Measurements from ENCODE around the gene SOWAHD.
"Not testable (repeated sequence)": the region's sequence is repeated elsewhere in the genome, so short reads cannot be mapped to it uniquely, and the experiment has no call there.

Gene SOWAHD, protein sequence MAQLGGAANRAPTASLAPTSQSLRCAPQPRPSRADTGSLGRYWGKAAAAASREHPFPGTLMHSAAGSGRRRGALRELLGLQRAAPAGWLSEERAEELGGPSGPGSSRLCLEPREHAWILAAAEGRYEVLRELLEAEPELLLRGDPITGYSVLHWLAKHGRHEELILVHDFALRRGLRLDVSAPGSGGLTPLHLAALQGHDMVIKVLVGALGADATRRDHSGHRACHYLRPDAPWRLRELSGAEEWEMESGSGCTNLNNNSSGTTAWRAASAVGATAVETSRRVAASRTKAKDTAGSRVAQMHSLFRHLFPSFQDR

DNA sequence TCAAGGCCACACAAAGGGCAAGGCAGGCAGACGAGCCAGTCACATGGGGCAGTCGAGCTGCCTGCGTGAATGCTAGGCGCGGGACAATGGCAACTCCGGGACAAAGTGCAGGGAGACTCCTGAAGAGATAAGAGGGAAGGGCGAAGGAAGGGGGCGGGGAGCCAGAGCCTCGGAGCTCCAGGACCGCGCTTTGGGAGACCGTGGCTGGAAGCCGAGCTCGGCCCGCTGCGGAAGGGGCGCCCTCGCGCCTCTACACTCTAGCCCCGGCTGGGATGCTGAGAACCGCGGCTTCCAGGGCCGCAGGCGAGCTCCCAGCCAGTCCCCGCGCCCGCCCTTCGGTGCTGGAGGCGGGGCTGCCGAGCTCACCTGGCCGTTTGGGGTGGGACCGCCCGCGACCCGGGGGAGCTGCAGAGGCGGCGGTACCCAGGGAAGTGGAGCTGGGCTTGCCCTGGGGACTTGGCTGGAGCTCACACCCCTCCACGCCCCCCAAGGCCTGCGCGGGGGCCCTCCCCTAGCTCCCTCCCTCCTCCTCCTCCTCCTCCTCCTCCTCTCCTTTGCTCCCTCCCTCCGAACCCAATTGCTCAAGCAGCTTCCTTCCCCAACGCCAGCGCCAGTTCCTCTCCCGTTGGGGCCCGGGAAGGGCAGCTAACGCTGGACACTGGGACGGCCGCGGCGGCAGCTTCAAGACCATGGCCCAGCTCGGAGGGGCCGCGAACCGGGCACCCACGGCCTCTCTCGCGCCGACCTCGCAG, at the start of gene SOWAHD:
Gene SOWAHD, plus strand, starts transcription at position 610 of the 752 bp plus-strand sequence. Its CDS starts 80 bp downstream, at position 690.
- no peak for DNase-seq

DNA sequence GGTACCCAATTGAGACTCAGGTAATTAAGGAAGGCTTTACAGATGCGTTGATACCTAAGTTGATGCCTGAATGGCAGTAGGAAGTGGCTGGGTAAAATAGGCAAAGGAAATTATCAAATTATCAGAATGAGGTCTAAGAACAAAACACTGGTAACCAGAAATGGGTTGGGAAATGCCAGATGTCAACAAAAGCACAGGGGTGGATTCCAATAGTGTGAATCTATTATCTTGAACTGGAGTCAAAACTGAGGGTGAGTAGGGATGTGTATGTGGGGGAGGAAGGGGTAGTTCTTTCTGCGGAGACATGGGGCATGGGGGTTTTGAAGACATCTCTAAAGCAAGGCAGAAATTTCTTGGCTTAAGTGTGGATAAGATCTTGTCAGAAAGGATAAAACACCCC, 49.5 kb upstream of the SOWAHD start:
- no peak for DNase-seq

DNA sequence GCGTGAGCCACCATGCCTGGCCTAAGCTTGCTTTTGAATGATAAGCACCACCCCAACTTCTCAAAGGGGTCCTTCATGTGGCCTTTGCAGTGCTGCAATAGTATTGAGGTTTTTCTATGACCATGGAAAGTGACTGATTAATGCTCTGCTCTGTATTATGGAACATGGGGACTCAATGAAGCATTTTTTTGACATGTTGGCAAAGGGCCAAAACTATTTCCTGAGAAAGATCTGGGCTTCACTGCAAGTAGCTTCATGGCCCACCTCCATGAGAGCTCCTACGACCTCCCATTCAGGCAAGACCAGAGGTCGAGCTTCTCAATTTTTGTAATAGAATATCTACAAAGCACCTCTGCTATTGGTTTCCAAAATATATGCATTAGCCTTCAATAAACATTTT, 48.8 kb upstream of the SOWAHD start:
- no peak for DNase-seq

DNA sequence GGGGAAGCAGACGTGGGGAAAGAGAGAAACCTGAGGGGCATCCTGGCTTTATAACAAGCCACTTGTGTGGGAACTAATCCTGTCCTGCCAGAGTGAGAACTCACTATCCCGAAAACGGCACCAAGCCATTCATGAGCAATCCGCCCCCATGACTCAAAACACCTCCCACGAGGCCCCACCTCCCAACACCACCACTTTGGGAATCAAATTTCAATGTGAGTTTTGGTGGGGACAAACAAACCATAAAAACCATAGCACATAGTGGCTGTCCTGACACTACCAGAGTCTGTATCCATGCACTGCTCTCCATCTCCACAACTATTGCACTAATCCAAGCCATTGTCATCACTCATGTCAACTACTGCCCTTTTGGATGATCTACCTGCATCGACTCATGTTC, 36.9 kb upstream of the SOWAHD start:
- DNase-seq: no peak

DNA sequence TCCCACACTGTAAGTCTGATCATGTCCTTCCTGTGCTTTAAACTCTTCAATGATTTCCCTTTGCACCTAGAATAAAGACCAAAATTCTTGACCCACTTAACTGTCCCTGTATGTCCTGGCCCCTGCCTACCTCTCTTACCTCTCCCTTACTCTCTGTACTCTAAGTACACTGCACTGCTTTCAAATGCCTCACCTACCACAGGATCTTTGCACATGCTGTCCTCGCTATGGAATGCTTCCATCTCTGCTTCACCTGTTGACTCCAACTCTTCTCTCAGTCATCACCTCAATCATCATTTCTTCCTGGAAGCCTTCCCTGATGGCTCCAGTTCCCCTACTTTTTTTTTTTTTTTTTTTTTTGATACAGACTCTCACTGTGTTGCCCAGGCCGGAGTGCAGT, 36.5 kb upstream of the SOWAHD start:
- DNase-seq: no peak

DNA sequence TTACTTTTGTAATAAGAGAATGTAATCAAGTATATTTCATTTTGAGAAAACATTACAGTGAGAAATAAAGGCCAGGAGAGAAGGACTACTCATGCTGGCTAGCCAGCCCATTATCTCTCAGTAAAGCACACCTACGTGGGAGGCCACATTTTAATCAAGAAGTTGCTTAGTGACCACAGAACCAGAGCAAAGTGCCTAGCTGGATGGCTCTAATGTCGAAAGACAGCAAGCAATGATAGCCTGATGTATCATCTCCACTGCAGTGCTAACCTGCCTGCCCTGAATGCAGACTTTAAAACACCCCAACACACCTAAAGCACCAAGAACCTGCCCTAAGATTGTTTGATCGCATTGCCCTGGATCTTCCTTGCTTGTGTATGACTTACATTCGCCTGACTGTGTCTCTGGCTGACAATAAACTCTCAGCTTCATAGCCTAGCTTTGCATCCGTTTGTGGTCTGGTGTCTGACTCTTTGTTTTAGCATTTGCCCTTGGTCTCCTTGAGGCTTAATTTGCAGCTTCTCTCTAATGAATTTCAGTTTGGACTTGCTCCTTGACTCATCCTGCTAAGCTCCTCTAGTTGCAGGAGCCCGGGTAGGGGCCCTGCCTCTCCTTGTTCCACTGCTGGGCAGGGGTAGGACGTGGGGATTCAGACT, 31.4 kb upstream of the SOWAHD start:
- peak; percentile 40 for DNase-seq

DNA sequence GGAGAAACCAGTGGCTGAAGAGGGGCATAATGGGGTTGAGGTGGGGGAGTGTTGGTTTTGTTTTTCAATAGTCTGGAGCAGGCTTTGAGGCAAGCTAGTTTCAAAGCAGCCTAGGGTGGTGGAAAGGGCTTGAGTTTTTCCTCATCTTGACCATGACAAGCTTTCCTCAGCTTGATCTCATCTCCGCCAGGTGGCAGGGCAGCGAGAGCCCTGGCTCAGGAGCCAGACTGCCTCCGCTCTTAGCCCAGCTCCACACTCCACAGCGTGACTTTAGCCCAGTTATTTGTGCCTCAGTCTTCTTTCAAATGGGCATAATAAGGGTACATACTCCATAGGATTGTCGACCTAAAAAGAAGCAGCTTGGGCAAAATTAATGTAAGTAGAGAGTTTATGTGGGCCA, 29.9 kb upstream of the SOWAHD start:
- no peak for DNase-seq

DNA sequence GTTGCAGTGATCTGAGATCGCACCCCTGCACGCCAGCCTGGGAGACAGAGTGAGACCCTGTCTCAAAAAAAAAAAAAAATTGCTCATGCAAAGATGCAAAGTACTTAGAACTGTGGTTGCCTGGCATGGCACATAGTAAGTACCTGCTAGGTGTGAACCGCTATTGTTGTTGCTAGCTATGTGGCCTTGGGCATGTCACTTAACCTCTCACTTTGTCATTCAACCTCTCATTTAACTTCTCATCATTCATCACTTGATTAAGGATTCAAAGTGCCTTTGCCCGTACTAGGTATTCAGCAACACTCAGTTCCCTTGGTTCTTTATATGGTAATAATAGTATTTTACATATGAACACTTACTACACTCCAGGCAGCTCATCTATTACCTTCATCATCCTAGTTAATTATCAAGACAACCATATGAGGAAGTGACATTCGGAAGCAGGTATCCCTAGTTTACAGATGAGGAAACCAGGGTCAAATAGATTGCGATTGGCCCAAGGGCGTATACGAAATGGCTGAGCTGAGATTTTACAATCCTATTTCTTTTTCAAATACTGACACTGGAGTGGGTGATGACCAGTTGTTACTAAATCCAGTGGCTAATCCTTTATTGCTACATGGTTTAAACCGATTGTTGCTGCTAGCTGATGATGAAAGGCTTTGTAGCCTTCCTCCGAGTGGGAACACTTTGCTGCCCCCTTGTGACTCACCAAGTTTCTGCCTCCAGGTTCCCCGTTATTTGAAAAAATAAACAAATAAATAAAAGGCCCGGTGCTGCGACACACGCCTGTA, 28.8 kb upstream of the SOWAHD start:
- peak; percentile 45 for DNase-seq

DNA sequence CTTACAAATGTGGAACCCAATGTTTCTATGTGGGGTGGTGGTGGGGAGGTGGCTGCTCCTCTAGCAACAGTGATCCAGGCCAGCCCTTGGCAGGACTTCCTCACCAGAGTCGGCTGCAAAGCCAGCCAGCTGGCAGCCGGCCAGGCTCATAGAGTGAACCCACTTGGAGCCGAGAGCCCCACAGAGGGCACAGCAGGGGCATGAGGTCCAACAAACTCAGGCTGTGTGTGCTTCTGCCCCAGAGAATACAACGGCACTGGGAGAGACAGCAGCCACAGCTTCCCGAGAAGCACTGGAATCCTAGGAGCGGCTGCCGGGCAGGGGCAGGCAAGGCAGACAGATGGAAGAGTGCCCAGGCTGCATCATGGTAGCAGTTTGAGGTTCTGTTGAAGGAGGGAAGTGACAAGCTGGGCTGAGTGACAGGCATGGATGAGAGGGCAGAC, 23.5 kb upstream of the SOWAHD start:
- peak; percentile 86 for DNase-seq

DNA sequence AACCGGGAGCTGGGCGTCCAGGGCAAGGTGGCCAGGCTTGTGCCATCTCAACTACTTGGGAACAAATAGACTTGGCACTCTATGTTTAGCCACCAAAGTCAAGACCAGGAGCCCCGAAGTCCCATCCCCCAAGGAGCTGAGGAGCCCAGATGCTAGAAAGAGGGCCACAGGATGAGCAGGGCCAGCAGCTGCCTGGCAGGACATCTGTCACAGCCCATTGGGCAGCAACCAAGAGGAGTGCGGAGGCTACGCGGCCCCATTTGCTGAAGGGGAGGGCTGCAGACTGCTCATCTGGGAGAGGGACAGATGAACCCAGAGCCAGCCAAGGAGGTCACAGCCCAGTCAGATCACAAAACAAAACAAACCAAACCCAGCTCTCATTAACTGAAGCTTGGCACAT, 22.9 kb upstream of the SOWAHD start:
- no peak for DNase-seq

DNA sequence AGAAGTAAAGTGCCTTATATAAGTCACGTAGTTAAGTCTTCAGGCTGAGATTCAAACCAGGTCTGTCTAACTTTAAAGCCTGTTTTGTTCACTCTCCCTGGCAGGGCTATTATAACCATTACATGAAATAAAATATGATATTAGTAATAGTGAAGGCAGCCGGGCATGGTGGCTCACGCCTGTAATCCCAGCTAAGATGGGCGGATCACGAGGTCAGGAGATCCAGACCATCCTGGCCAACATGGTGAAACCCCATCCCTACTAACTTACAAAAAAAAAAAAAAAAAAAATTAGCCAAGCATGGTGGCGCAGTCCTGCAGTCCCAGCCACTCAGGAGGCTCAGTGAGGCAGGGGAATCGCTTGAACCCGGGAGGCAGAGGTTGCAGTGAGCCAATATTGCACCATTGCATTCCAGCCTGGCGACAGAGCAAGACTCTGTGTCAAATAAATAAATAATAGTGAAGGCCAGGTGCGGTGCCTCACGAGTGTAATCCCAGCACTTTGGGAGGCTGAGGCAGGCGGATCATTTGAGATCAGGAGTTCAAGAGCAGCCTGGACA, 22.1 kb upstream of the SOWAHD start:
- no peak for DNase-seq

DNA sequence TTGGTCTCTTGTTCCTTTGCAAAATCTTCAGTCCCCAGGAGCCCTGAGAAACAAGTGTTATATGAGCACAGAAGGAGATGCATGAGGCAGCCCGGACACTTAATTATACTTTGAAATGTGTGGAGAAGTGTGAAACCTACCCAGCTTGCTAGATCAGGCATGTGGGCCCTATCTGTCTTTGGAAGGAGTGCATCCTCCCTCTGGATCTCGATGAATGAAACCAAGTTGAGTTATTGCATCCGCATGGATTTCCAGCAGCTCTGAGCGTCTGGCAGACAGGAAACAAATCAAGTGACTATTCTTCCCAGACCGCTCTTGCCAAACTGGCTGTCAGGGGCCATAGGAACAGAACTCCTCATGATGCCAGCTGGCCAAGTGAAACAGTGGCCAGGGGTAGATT, 19.6 kb upstream of the SOWAHD start:
- no peak for DNase-seq

DNA sequence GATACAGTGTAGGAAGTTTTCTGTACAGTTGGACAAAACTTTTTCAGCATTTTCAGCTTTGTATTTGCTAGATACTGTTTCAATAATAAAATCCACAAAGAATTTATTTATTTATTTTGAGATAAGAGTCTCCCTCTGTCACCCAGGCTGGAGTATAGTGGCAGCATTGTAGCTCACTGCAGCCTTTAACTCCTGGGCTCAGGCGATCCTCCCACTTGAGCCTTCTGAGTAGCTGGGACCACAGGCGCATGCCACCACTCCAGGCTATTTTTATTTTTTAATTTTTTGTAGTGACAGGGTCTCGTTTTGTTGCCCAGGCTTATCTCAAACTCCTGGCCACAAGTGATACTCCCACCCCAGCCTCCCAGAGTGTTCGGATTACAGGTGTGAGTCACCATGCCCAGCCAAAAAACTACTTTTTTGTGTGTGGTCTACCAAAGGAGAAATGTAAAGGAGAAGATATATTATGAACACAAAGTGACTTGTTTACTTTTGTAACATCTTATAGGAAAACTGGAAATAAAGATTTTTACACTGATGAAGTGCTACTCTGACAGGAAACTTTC, 13.0 kb upstream of the SOWAHD start:
- DNase-seq: no peak

DNA sequence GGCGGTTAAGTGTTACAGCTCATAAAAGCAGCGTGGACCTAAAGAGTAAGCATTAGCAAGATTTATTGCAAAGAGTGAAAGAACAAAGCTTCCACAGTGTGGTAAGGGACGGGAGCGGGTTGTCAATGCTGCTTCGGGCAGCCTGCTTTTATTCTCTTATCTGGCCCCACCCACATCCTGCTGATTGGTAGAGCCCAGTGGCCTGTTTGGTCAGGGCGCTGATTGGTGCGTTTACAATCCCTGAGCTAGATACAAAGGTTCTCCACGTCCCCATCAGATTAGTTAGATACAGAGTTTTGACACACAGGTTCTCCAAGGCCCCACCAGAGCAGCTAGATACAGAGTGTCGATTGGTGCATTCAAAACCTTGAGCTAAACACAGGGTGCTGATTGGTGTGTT, 8.3 kb upstream of the SOWAHD start:
- DNase-seq: not testable (repeated sequence)

DNA sequence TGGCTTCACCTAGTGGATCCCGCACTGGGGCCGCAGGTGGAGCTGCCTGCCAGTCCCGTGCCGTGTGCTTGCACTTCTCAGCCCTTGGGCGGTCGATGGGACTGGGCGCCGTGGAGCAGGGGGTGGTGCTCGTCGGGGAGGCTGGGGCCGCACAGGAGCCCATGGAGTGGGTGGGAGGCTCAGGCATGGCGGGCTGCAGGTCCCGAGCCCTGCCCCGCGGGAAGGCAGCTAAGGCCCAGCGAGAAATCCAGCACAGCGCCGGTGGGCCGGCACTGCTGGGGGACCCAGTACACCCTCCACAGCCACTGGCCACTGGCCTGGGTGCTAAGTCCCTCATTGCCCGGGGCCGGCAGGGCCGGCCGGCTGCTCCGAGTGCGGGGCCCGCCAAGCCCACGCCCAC, 7.6 kb upstream of the SOWAHD start:
- DNase-seq: not testable (repeated sequence)

DNA sequence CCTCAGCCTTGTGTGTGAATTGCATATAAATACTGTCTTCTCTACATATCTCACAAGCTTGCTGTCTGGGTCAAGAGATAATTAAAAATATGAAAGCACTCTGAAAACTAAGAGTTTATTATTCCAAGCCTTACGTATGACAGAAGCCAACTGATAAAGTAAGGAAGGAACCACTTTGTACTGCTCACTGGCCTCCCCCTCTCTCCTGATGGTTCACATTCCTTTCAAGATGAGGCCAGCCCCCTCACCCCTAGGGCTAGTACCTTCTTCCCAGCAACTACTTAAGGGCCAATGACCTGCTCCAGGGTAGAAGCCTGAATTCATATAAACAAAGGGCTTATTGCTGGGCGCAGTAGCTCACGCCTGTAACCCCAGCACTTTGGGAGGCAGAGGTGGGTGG, 5.4 kb upstream of the SOWAHD start:
- DNase-seq: no peak

DNA sequence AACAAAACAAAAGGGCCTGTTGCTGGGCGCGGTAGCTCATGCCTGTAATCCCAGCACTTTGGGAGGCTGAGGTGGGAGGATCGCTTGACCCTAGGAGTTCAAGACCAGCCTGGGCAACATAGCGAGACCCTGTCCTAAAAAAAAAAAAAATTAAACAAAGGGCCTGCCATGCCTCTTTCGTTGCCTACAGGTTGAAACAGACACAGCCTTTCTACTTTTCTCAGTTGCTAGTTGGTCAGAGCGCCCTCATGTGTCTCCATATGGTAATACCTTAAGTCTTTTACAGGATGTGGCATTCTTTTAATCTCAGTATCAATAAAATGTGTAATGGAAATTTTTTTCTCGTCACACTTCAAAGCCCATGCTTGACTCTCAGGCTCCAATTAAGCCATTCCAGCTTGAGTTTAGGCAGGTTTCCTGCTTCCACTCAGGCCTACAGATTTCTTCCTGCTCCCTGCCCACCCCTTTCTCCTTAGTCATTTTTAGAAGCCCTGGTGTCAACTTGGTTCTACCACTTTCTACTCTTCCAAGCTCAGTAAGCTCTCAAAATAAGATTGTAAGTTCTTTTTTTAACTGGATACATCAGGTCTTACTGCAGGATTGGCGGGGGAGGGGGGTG, 4.6 kb upstream of the SOWAHD start:
- peak; percentile 45 for DNase-seq

DNA sequence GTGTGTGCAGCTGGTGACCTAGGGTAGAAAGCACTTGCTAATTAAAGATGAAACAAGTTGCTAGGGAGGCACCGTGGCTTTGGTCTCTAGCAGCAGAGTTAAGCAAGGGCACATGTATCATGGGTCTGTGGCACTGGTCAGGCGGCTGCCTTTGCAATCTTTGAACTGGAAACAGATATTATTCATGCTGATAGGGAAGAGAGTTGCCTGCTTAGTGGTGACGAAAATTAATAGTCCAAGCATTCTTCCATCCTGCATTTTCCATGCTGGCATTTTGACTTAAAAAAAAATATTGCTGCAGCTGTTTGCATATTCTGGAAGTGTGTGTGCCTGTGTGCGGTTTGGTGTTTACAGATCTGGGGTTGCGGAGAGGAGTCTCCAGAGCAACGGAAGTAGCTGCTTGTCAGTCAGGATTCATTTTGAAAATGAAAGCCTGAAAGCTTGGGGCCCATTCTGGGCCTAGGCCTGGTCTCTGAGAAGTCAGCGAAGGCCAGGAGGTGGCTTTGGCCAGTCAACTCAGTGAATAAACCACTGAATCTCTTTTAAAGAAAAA, 2.3 kb upstream of the SOWAHD start:
- peak; percentile 43 for DNase-seq

DNA sequence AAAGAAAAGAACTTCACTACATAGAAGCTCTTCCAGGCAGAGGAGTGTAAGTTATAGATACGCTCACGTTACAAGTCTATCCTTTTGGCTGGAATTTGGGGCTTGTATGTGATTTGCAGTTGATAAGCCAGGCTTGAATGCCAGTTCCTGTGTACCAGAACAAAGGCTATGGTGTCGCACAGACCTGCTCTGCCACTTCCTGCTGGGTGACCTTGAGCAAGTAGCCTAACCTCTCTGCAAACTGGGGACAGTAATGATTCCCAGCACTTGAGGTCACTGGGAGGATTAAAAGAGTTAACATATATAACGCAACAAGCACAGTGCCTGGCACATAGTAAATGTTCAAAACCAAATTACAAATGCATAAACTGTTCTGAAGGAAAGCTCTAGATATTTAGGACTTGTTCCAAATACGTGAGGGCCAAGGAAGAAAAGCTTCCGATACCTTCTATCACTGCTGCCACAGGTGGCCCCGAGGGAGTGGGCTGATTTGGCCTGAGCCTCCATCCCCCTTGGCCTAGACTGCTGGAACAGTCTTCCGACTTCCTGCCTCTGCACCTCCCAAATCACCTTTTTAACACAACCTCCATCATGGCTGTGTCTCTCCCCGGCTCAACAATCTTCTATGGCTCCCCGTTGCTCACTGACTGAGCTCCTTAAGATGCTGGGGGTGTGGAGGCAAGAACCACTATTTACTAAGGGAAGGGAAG, 1.3 kb upstream of the SOWAHD start:
- no peak for DNase-seq

DNA sequence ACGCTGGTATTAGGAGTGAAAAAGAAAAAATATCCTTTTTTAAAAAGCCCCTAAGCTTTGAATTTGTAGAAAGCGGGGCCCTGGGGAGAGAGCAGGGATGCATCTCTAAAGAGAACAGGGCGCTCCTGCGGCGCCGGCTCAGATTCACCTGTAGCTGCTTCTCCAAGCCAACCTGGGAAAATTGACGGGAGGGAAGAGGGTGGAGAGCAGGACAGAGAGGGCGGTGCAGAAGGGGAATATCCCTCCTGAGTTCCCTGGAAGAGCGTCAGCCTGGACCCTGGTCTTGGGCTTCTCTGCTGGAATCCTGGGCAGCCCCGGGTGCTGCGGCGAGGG, 776 bp upstream of the SOWAHD start:
- no peak for DNase-seq

DNA sequence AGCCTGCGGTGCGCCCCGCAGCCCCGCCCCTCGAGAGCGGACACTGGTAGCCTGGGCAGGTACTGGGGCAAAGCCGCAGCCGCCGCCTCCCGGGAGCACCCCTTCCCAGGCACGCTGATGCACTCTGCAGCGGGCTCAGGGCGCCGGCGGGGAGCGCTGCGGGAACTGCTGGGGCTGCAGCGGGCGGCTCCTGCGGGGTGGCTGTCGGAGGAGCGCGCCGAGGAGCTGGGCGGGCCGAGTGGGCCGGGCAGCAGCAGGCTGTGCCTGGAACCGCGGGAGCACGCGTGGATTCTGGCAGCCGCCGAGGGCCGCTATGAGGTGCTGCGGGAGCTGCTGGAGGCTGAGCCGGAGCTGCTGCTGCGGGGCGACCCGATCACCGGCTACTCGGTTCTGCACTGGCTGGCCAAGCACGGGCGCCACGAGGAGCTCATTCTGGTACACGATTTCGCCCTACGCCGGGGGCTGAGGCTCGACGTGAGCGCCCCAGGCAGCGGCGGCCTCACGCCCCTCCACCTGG, 401 bp downstream of the SOWAHD start:
- no peak for DNase-seq
